Measurements from ENCODE around the gene SGPL1. TPM values are rescaled to one million over a fixed set of nuclear protein-coding genes. Genes with fewer than 3 reads are reported as not detected.

SGPL1 gene
- total and polyA plus RNA-seq, 12 donors: 3.7 to 20.3 (median 12.6) TPM

DNA sequence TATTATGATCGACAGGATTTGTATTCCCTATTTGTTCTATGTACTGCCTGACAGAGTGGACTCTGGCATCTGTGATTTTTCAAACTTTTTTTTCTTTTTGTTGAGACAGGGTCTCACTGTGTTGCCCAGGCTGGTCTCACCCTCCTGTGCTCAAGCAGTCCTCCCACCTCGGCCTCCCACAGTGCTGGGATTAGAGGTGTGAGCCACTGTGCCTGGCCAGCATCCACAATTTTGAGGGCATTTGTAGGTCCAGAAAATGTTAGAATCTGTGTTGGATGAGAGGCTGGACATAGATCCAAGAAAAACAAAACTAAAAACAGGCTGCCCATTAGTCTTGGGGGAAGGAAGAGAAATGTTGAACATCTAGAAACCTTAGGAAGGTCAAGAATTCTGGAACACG lies 34.3 kb downstream of the SGPL1 start:
- Histone ChIP-seq H3K9me3 (no peaks in the 10 kb centered on the region), H3K36me3 (peaks cover 0 to 85% (median 12%) of the 10 kb centered on the region in 9 donors), H3K4me1 (peaks cover 0 to 9% (median 6%) of the 10 kb centered on the region in 9 donors), H3K27me3 (no peaks in the 10 kb centered on the region), H3K4me3 (no peak overlapping the region), H3K27ac (no peak overlapping the region)
- no peak for DNase-seq
- intact Hi-C loops (cut with DNase I): no loop called here
- 84 to 90% methylated on average over 3 of the region's 3 CpGs for WGBS, 2 donors
- no peak for ATAC-seq
- TF ChIP-seq, protein P1, sequence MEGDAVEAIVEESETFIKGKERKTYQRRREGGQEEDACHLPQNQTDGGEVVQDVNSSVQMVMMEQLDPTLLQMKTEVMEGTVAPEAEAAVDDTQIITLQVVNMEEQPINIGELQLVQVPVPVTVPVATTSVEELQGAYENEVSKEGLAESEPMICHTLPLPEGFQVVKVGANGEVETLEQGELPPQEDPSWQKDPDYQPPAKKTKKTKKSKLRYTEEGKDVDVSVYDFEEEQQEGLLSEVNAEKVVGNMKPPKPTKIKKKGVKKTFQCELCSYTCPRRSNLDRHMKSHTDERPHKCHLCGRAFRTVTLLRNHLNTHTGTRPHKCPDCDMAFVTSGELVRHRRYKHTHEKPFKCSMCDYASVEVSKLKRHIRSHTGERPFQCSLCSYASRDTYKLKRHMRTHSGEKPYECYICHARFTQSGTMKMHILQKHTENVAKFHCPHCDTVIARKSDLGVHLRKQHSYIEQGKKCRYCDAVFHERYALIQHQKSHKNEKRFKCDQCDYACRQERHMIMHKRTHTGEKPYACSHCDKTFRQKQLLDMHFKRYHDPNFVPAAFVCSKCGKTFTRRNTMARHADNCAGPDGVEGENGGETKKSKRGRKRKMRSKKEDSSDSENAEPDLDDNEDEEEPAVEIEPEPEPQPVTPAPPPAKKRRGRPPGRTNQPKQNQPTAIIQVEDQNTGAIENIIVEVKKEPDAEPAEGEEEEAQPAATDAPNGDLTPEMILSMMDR (IDR thresholded peaks at IDR 0.05): no peak

DNA sequence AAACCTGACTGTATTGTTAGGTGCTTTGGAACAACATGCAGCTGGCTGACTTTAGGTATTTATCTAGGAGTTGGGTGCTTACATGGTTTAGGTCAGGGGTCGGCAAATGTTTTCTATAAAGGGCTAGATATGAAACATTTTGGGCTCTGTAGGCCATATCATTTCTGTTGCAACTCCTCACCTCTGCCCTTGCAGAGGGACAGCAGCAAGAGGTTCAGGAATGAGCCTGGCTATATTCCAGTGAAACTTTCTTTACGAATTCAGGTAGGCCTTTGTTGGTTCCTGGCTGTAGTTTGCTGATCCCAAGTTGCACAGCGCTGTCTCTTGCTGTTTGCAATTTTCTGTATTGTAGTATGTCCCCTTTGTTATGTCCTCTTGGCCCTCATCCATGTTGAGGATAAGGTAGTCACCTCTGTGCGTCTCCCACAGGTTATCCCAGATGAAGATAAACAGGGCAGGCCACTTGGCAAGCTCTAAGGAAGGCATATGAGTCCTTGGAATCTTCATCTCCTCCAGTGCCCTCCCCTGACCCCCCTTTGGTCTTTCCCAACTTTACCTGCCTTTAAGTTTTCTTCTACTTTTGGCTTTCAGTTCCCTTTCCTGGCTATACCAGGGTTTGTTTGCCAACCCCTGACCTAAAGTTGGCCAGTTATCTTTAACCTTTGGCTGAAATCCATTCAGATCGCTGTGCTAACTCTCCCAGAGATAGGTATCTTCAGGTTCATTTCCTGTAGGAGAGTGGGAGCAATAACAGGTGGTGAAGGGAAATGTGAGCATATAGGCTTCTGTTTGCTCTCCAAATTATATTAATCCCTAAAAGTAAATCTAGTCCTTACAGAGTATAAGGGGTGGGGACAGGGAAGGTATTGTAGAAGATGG lies 36.1 kb downstream of the SGPL1 start:
- intact Hi-C loops (cut with DNase I): no loop called here
- H3K36me3 ChIP-seq: peaks cover 0 to 86% (median 12%) of the 10 kb centered on the region in 9 donors
- H3K27ac ChIP-seq: no peak overlapping the region
- DNase-seq: no peak
- WGBS, 2 donors: 69 to 83% methylated on average over 5 of the region's 5 CpGs
- TF ChIP-seq, protein P1 (IDR thresholded peaks at IDR 0.05): no peak
- no peak for ATAC-seq
- H3K4me1 ChIP-seq: peaks cover 0 to 9% (median 6%) of the 10 kb centered on the region in 9 donors
- H3K27me3 ChIP-seq: no peaks in the 10 kb centered on the region
- no peaks in the 10 kb centered on the region for H3K9me3 ChIP-seq
- no peak overlapping the region for H3K4me3 ChIP-seq

DNA sequence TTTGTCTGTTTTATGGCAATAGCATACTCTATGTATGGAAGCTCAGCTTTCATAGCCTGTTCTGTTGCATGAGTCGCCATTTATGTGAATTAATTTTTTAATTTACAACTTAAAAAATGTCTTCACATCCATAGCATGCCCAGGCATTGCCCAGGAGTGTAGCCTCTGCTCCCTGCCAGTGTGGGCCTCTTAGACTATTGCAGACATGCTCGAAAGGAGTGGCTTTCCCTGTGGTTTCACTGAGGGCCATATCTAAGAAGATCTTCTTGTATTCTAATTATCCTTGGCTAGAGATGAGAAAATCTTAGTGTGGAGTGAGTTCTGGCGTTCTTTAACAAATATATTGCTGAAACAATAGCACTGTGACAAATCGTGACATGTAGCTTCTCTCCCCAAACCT lies 37.3 kb downstream of the SGPL1 start:
- peaks cover 0 to 5% (median 0%) of the 10 kb centered on the region in 9 donors for H3K4me1 ChIP-seq
- intact Hi-C loops (cut with DNase I): no loop called here
- H3K4me3 ChIP-seq: no peak overlapping the region
- 93 to 96% methylated on average over 4 of the region's 4 CpGs for WGBS, 2 donors
- no peak for DNase-seq
- peaks cover 0 to 92% (median 15%) of the 10 kb centered on the region in 9 donors for H3K36me3 ChIP-seq
- no peaks in the 10 kb centered on the region for H3K27me3 ChIP-seq
- ATAC-seq: no peak
- H3K9me3 ChIP-seq: no peaks in the 10 kb centered on the region
- TF ChIP-seq, protein P1 (IDR thresholded peaks at IDR 0.05): no peak
- no peak overlapping the region for H3K27ac ChIP-seq

DNA sequence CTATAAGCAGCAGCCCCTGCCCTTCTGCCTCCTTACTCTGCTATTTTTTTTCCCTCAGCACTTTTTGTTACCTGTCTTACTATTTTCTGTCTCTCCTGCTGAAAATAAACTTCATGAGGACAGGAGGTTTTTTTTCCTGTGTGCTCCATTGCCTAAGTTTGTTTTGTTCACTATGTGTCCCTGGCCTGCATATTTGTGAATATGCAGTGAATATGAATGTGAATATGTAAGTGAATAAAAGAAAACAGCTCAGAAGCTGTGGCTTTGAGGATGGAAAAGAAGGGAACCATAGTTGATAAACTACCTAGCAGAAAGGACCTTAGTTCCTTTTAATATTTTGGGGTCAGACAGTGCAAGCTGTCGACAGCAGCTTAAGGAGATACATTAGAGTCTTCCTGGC lies 37.7 kb downstream of the SGPL1 start:
- Histone ChIP-seq H3K9me3 (no peaks in the 10 kb centered on the region), H3K36me3 (peaks cover 0 to 92% (median 19%) of the 10 kb centered on the region in 9 donors), H3K4me1 (peaks cover 0 to 4% (median 0%) of the 10 kb centered on the region in 9 donors), H3K4me3 (no peak overlapping the region), H3K27ac (no peak overlapping the region), H3K27me3 (no peaks in the 10 kb centered on the region)
- intact Hi-C loops (cut with DNase I): no loop called here
- 88 to 93% methylated on average over 1 of the region's 1 CpG for WGBS, 2 donors
- ATAC-seq: no peak
- TF ChIP-seq, protein P1 (IDR thresholded peaks at IDR 0.05): no peak
- no peak for DNase-seq

All from heart right ventricle (tissue), 16 donors.